ENCODE measurements around the gene TBC1D2B. TPM values are rescaled to one million over a fixed set of nuclear protein-coding genes. Genes with fewer than 3 reads are reported as not detected.

TBC1D2B gene
- total RNA-seq, 1 donor from 2014 or later: 58.1 TPM

GRCh38 chr15:78020007-78020406 lies 57.5 kb downstream of the TBC1D2B start:
- Mint-ChIP-seq H3K27ac (ENCODE audit: unreplicated experiment) (no peak overlapping the region), H3K4me3 (ENCODE audit: unreplicated experiment) (no peak overlapping the region)
- TF ChIP-seq CTCF (IDR thresholded peaks at IDR 0.05): no peak

GRCh38 chr15:78018946-78019644 lies 58.4 kb downstream of the TBC1D2B start:
- H3K27me3 Mint-ChIP-seq (ENCODE audit: low read depth): no peaks in the 10 kb centered on the region
- H3K4me1 Mint-ChIP-seq (ENCODE audit: low read depth): peaks cover 3% of the 10 kb centered on the region
- DNase-seq (ENCODE audit: low spot score): no peak
- H3K27ac Mint-ChIP-seq (ENCODE audit: unreplicated experiment): peak overlapping the region; percentile 22
- no peak overlapping the region for H3K4me3 Mint-ChIP-seq (ENCODE audit: unreplicated experiment)
- no peaks in the 10 kb centered on the region for H3K9me3 Mint-ChIP-seq (ENCODE audit: low read depth)
- no peak for TF ChIP-seq CTCF (IDR thresholded peaks at IDR 0.05)
- H3K36me3 Mint-ChIP-seq (ENCODE audit: low read depth): peaks cover 38% of the 10 kb centered on the region

More at GRCh38 chr15:78020007-78020406, 57.5 kb downstream of the TBC1D2B start:
- H3K27me3 Mint-ChIP-seq (ENCODE audit: low read depth): no peaks in the 10 kb centered on the region
- H3K4me1 Mint-ChIP-seq (ENCODE audit: low read depth): peaks cover 3% of the 10 kb centered on the region
- H3K9me3 Mint-ChIP-seq (ENCODE audit: low read depth): no peaks in the 10 kb centered on the region
- peaks cover 43% of the 10 kb centered on the region for H3K36me3 Mint-ChIP-seq (ENCODE audit: low read depth)
- no peak for DNase-seq (ENCODE audit: low spot score)

- no peak for TF ChIP-seq CTCF (IDR thresholded peaks at IDR 0.05)
- Mint-ChIP-seq H3K9me3 (ENCODE audit: low read depth) (no peaks in the 10 kb centered on the region), H3K27me3 (ENCODE audit: low read depth) (no peaks in the 10 kb centered on the region), H3K4me3 (ENCODE audit: unreplicated experiment) (no peak overlapping the region), H3K4me1 (ENCODE audit: low read depth) (peaks cover 3% of the 10 kb centered on the region), H3K27ac (ENCODE audit: unreplicated experiment) (no peak overlapping the region), H3K36me3 (ENCODE audit: low read depth) (peaks cover 35% of the 10 kb centered on the region)
- no peak for DNase-seq (ENCODE audit: low spot score)
Measured at GRCh38 chr15:78018445-78018844, 59.1 kb downstream of the TBC1D2B start.

- no peaks in the 10 kb centered on the region for H3K27me3 Mint-ChIP-seq (ENCODE audit: low read depth)
- H3K4me1 Mint-ChIP-seq (ENCODE audit: low read depth): peaks cover 3% of the 10 kb centered on the region
- no peak overlapping the region for H3K27ac Mint-ChIP-seq (ENCODE audit: unreplicated experiment)
- H3K36me3 Mint-ChIP-seq (ENCODE audit: low read depth): peaks cover 39% of the 10 kb centered on the region
- no peaks in the 10 kb centered on the region for H3K9me3 Mint-ChIP-seq (ENCODE audit: low read depth)
- TF ChIP-seq CTCF (IDR thresholded peaks at IDR 0.05): no peak
- no peak for DNase-seq (ENCODE audit: low spot score)
- H3K4me3 Mint-ChIP-seq (ENCODE audit: unreplicated experiment): no peak overlapping the region
Measured at GRCh38 chr15:78016860-78017259, 60.7 kb downstream of the TBC1D2B start.

GRCh38 chr15:78012643-78013077 lies 64.9 kb downstream of the TBC1D2B start:
- Mint-ChIP-seq H3K4me3 (ENCODE audit: unreplicated experiment) (no peak overlapping the region), H3K36me3 (ENCODE audit: low read depth) (peaks cover 35% of the 10 kb centered on the region), H3K4me1 (ENCODE audit: low read depth) (peaks cover 6% of the 10 kb centered on the region), H3K27ac (ENCODE audit: unreplicated experiment) (no peak overlapping the region), H3K27me3 (ENCODE audit: low read depth) (no peaks in the 10 kb centered on the region), H3K9me3 (ENCODE audit: low read depth) (no peaks in the 10 kb centered on the region)
- no peak for DNase-seq (ENCODE audit: low spot score)
- TF ChIP-seq CTCF (IDR thresholded peaks at IDR 0.05): no peak
